ENCODE measurements around the gene CFL1.

GRCh38 chr11:65854161-65854592, 3.8 kb downstream of the CFL1 start:
- TF ChIP-seq POLR2A (IDR thresholded peaks at IDR 0.05) (no peak), CTCF (IDR thresholded peaks at IDR 0.05) (no peak), EP300 (IDR thresholded peaks at IDR 0.05) (no peak)
